K562 (cell line): Measurements from ENCODE around the gene MED13L. TPM values are rescaled to one million over a fixed set of nuclear protein-coding genes. Genes with fewer than 3 reads are reported as not detected.

Source experiments
- ATAC-seq: fragments of 200-7000 bp; cut with Tn5 transposase; 3 replicates; pipeline ENCODE4 v1.9.1; 2020; ENCODE audit warnings: moderate library complexity
- BruUV-seq: library from RNA; stranded (reverse); fragments of 400-500 nt; replicated peaks from 2 replicates; lab custom pipeline; 2021; lab: Mats Ljungman, UMichigan
- CTCF ChIA-PET: fragments of 300-600 bp; formaldehyde crosslinking; extraction: SDS; loops from one replicate; lab custom pipeline; 2021; ENCODE audit warnings: low intra/inter-chr PET ratio; lab: Yijun Ruan, JAX
- POLR2A ChIA-PET: fragments of 300-600, 350-650 bp; sonication (Branson Sonifier 250); formaldehyde crosslinking; extraction: SDS; loops from one replicate; lab custom pipeline; 2021; ENCODE audit warnings: antibody characterized with exemption, inconsistent platforms; lab: Yijun Ruan, JAX
- DNase-seq, 4 experiments: peaks; one replicate each; pipeline versions ENCODE4 v3.0.0 to v3.0.0-alpha.2; 2011 to 2018; ENCODE audit warnings: low spot score in 3 of 4, mixed read lengths in 3 of 4; ENCODE audit errors: extremely low read depth in 1 of 4
- FAIRE-seq: peaks from 2 replicates; lab custom pipeline; 2011; peaks lifted over from hg19 to GRCh38; lab: Jason Lieb, UNC
- H2AFZ ChIP-seq: 2 replicates; pipeline ENCODE4 v1.6.0; 2011; ENCODE audit warnings: low read depth, low read length, control low read depth, inconsistent platforms
- H3K27ac ChIP-seq: fragments of 200-600 bp; 3 replicates; pipeline ENCODE4 v1.8.0; 2011; ENCODE audit warnings: low read depth, mild to moderate bottlenecking, control low read depth, inconsistent platforms, low read length, moderate library complexity, mixed read lengths; ENCODE audit errors: extremely low read depth
- H3K27me3 ChIP-seq, 2 experiments: fragments of 300-600 bp in 1 of 2; 2 replicates in 1 of 2; 3 replicates in 1 of 2; pipeline versions ENCODE4 v1.6.0 to v1.8.0; 2011; ENCODE audit warnings: inconsistent platforms in 2 of 2, low read length in 2 of 2, mild to moderate bottlenecking in 1 of 2, mixed read lengths in 1 of 2, moderate library complexity in 1 of 2; ENCODE audit not compliant: control insufficient read depth in 2 of 2, insufficient read depth in 2 of 2
- H3K36me3 ChIP-seq: fragments of 300-600 bp; 3 replicates; pipeline ENCODE4 v1.8.0; 2011; ENCODE audit warnings: mild to moderate bottlenecking, low read length, inconsistent platforms; ENCODE audit not compliant: control insufficient read depth, insufficient read depth
- H3K4me1 ChIP-seq, 2 experiments: fragments of 200-600 bp in 1 of 2; replicated peaks in 1 of 2; 2 replicates in 1 of 2; 3 replicates in 1 of 2; pipeline versions ENCODE4 v1.5.1 to v1.8.0; 2011; ENCODE audit warnings: inconsistent platforms in 2 of 2, low read length in 2 of 2, mild to moderate bottlenecking in 1 of 2, mixed read lengths in 1 of 2, moderate library complexity in 1 of 2; ENCODE audit not compliant: control insufficient read depth in 2 of 2, insufficient read depth in 2 of 2
- H3K4me2 ChIP-seq: 2 replicates; pipeline ENCODE4 v1.6.1; 2011; ENCODE audit warnings: low read length, control low read depth, inconsistent platforms, mixed read lengths; ENCODE audit not compliant: insufficient read depth
- H3K4me3 ChIP-seq: fragments of 200-600 bp; sonication (generic), shearing (Covaris generic); 2 replicates; pipeline ENCODE4 v1.5.1; 2016; ENCODE audit warnings: control low read depth, inconsistent platforms
- H3K79me2 ChIP-seq: fragments of 200-600 bp; 3 replicates; pipeline ENCODE4 v1.8.0; 2011; ENCODE audit warnings: low read length, inconsistent platforms; ENCODE audit not compliant: control insufficient read depth, insufficient read depth
- H3K9ac ChIP-seq, 2 experiments: 2 replicates each; pipeline versions ENCODE4 v1.6.0 to v1.6.1; 2011; ENCODE audit warnings: low read depth in 2 of 2, low read length in 2 of 2, control low read depth in 1 of 2, inconsistent platforms in 1 of 2, mild to moderate bottlenecking in 1 of 2, mixed read lengths in 1 of 2; ENCODE audit not compliant: insufficient read depth in 1 of 2
- H3K9me1 ChIP-seq: one replicate; pipeline ENCODE4 v1.6.0; 2011; ENCODE audit warnings: inconsistent platforms, mild to moderate bottlenecking, low read length, moderate library complexity; ENCODE audit not compliant: control insufficient read depth, insufficient read depth
- H3K9me3 ChIP-seq: replicated peaks from 2 replicates; pipeline ENCODE4 v1.5.1; 2011; ENCODE audit warnings: low read depth, low read length, inconsistent platforms; ENCODE audit not compliant: control insufficient read depth, insufficient read depth
- H4K20me1 ChIP-seq: replicated peaks from 2 replicates; pipeline ENCODE4 v1.6.1; 2011; ENCODE audit warnings: low read length, inconsistent platforms, mixed read lengths; ENCODE audit not compliant: control insufficient read depth, insufficient read depth
- CBFB ChIP-seq: sonication (generic); formaldehyde crosslinking; IDR thresholded peaks from 2 replicates; pipeline ENCODE4 v1.4.0; 2020; ENCODE audit warnings: mild to moderate bottlenecking, missing genetic modification reagents
- CTBP1 ChIP-seq: fragments of 450-650 bp; IDR thresholded peaks from 2 replicates; pipeline ENCODE4 v1.6.1; 2016; ENCODE audit warnings: borderline replicate concordance
- DIDO1 ChIP-seq: fragments of 450-650 bp; IDR thresholded peaks from 2 replicates; pipeline ENCODE4 v1.6.1; 2016; ENCODE audit warnings: low read depth, missing biosample characterization, missing genetic modification characterization
- E2F1 ChIP-seq: sonication (generic); formaldehyde crosslinking; IDR thresholded peaks from 2 replicates; pipeline ENCODE4 v1.8.1; 2023; ENCODE audit warnings: mild to moderate bottlenecking, missing genetic modification reagents, moderate library complexity
- EHMT2 ChIP-seq: fragments of 450-650 bp; IDR thresholded peaks from 2 replicates; pipeline ENCODE4 v1.6.1; 2018; ENCODE audit warnings: antibody characterized with exemption
- GABPB1 ChIP-seq: sonication (generic); formaldehyde crosslinking; IDR thresholded peaks from 2 replicates; pipeline ENCODE4 v1.8.0; 2022; ENCODE audit warnings: mild to moderate bottlenecking, missing genetic modification reagents
- HDAC1 ChIP-seq, 2 experiments: fragments of 450-650 bp; IDR thresholded peaks; 2 replicates each; pipeline ENCODE4 v1.6.1; 2016 to 2017; ENCODE audit warnings: inconsistent platforms in 1 of 2, mild to moderate bottlenecking in 1 of 2, moderate library complexity in 1 of 2
- HLTF ChIP-seq: fragments of 450-650 bp; IDR thresholded peaks from 2 replicates; pipeline ENCODE4 v1.6.1; 2016
- MBD1 ChIP-seq: fragments of 250-450 bp; sonication (Bioruptor Pico); IDR thresholded peaks from 2 replicates; pipeline ENCODE4 v1.8.0; 2022; ENCODE audit warnings: inconsistent platforms
- NCOA4 ChIP-seq: fragments of 450-650 bp; IDR thresholded peaks from 2 replicates; pipeline ENCODE4 v1.6.1; 2018; ENCODE audit warnings: mild to moderate bottlenecking; ENCODE audit not compliant: partially characterized antibody
- OTX1 ChIP-seq: fragments of 450-650 bp; formaldehyde crosslinking; IDR thresholded peaks from 2 replicates; pipeline ENCODE4 v1.4.0; 2022; ENCODE audit warnings: mild to moderate bottlenecking
- SMAD4 ChIP-seq: fragments of 250-450 bp; sonication (Bioruptor Pico); conservative IDR thresholded peaks from 2 replicates; pipeline ENCODE4 v1.8.0; 2021; ENCODE audit warnings: inconsistent platforms, mild to moderate bottlenecking, moderate library complexity
- TFAM ChIP-seq: fragments of 250-450 bp; sonication (Bioruptor Pico); conservative IDR thresholded peaks from 2 replicates; pipeline ENCODE4 v1.5.0; 2021; ENCODE audit warnings: mild to moderate bottlenecking, moderate library complexity
- TRIM24 ChIP-seq, 2 experiments: fragments of 450-650 bp; IDR thresholded peaks; 2 replicates each; pipeline ENCODE4 v1.6.1; 2016
- XRCC5 ChIP-seq: fragments of 200-400 bp; formaldehyde crosslinking; IDR thresholded peaks from 2 replicates; pipeline ENCODE4 v1.6.1; 2017; ENCODE audit warnings: low read depth, mild to moderate bottlenecking, low read length
- ZNF146 ChIP-seq: IDR thresholded peaks from one replicate; pipeline ENCODE4 v1.6.1; 2018; ENCODE audit warnings: missing compliant biosample characterization; ENCODE audit not compliant: unreplicated experiment
- ZNF174 ChIP-seq: fragments of 250-450 bp; sonication (Bioruptor Pico); IDR thresholded peaks from 2 replicates; pipeline ENCODE4 v1.4.0; 2020; ENCODE audit warnings: mild to moderate bottlenecking
- WGBS: fragments of 100-300 bp; shearing (Covaris generic); methylation state at CpG from one replicate; pipeline ENCODE4 v1.1.6; 2016; ENCODE audit warnings: low coverage, mixed read lengths; ENCODE audit not compliant: insufficient coverage; ENCODE audit errors: missing lambda C conversion rate; 5-methylcytosine and 5-hydroxymethylcytosine counted together
- in situ Hi-C: fragments of 300-500 bp; cut with MboI; formaldehyde crosslinking; loops from 4 replicates; pipeline ENCODE4 v1.15.0; 2018; ENCODE audit warnings: inconsistent platforms, mixed read lengths
- intact Hi-C: fragments of 100-400 bp; cut with micrococcal nuclease; formaldehyde crosslinking; loops from 2 replicates; pipeline ENCODE4 v1.14.2; 2022
- polyA plus RNA-seq, 8 experiments: library from polyadenylated mRNA; depleted of rRNA in 4 of 8; stranded (reverse) in 5 of 8; unstranded in 3 of 8; fragments of >200 nt; fragmentation: Nextera tagmentation in 2 of 8; fragmentation: Illumina TruSeq in 1 of 8; extraction: Ambion mirVana in 2 of 8; extraction: Trizol in 1 of 8; gene quantifications; 2 replicates each; pipeline versions ENCODE4 v1.2.1 to v1.2.3, GENCODE V29; 2011 to 2014; ENCODE audit warnings: inconsistent platforms in 1 of 8, missing spikeins in 1 of 8
- total RNA-seq, 7 experiments: library from RNA; depleted of rRNA in 6 of 7; stranded (reverse); fragments of >200 nt in 6 of 7; fragmentation: Illumina TruSeq in 2 of 7; extraction: Trizol in 2 of 7; gene quantifications; 2 replicates each; pipeline versions ENCODE4 v1.2.1 to v1.2.3, GENCODE V29; 2011 to 2021; ENCODE audit warnings: low replicate concordance in 1 of 7
- TF ChIP-seq, protein P1 (sequence below): sonication (generic); formaldehyde crosslinking; IDR thresholded peaks from 2 replicates; pipeline ENCODE4 v1.8.1; 2022; ENCODE audit warnings: missing genetic modification reagents

Gene MED13L
- total and polyA plus RNA-seq, 9 of the 15 experiments (the other 6 are each of a cell fraction or from before 2014, with no cell fraction given), result 13.4 to 90.3 (median 36.9) TPM

GRCh38 chr12:116295327-116296263 lies 18.1 kb upstream of the MED13L start:
- Histone ChIP-seq H3K79me2 (no peaks in the 10 kb centered on the region), H3K9ac (no peak overlapping the region), H3K4me3 (no peak overlapping the region), H3K4me2 (no peak overlapping the region), H3K27me3 (no peaks in the 10 kb centered on the region), H3K27ac (no peak overlapping the region), H2AFZ (no peak overlapping the region), H4K20me1 (no peaks in the 10 kb centered on the region), H3K36me3 (no peaks in the 10 kb centered on the region), H3K9me3 (no peaks in the 10 kb centered on the region), H3K4me1 (no peaks in the 10 kb centered on the region), H3K9me1 (no peaks in the 10 kb centered on the region)
- ChIA-PET CTCF (no interaction called here), POLR2A (interaction anchor here (0.9 kb wide), 1 partner anchor 11 kb away, joined by 3 read pairs; no protein-coding TSS in a partner anchor)
- ATAC-seq, result peak; percentile 50; the same call in 2 of the 3 replicates
- WGBS, result 26% methylated on average over 4 of the region's 4 CpGs
- DNase-seq, result no peak
- no TSS peak for BruUV-seq
- intact Hi-C loops, result no loop called here
- in situ Hi-C loops, result no loop called here
- no peak for FAIRE-seq
- TF ChIP-seq, protein P1, sequence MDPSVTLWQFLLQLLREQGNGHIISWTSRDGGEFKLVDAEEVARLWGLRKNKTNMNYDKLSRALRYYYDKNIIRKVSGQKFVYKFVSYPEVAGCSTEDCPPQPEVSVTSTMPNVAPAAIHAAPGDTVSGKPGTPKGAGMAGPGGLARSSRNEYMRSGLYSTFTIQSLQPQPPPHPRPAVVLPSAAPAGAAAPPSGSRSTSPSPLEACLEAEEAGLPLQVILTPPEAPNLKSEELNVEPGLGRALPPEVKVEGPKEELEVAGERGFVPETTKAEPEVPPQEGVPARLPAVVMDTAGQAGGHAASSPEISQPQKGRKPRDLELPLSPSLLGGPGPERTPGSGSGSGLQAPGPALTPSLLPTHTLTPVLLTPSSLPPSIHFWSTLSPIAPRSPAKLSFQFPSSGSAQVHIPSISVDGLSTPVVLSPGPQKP (CRISPR knock-in tag), result no peak
- no peak for TF ChIP-seq E2F1 (CRISPR knock-in tag)
- TF ChIP-seq HLTF, result no peak
- TF ChIP-seq CTBP1, result peak; percentile 67; the same call in 1 of the 2 replicates
- peak in 1 of 2 experiments; percentile 75; a peak in 2 of 4 replicates for TF ChIP-seq HDAC1 (IDR thresholded peaks at IDR 0.05)
- no peak for TF ChIP-seq TFAM (CRISPR knock-in tag)
- no peak for TF ChIP-seq TRIM24 (IDR thresholded peaks at IDR 0.05)
- no peak for TF ChIP-seq GABPB1 (CRISPR knock-in tag)
- no peak for TF ChIP-seq DIDO1
- no peak for TF ChIP-seq ZNF146 (CRISPR knock-in tag)
- no peak for TF ChIP-seq XRCC5
- no peak for TF ChIP-seq SMAD4 (CRISPR knock-in tag)
- no peak for TF ChIP-seq ZNF174 (CRISPR knock-in tag)
- TF ChIP-seq NCOA4, result no peak
- TF ChIP-seq CBFB (CRISPR knock-in tag), result no peak
- TF ChIP-seq EHMT2, result peak; percentile 80
- TF ChIP-seq OTX1 (CRISPR knock-in tag), result peak; percentile 69; the same call in 1 of the 2 replicates
- no peak for TF ChIP-seq MBD1 (CRISPR knock-in tag)
